AG09309 (cell line): ENCODE measurements around the gene TPGS1.

Experiments used
- DNase-seq: peaks from one replicate; pipeline ENCODE4 v3.0.0-alpha.2; 2010; ENCODE audit warnings: low read depth
- H3K4me3 ChIP-seq: 2 replicates; pipeline ENCODE4 v1.5.1; 2011; ENCODE audit warnings: mild to moderate bottlenecking, low read depth, low read length, moderate library complexity; ENCODE audit not compliant: control insufficient read depth
- TF ChIP-seq, protein P1 (sequence below): IDR thresholded peaks from 2 replicates; pipeline ENCODE4 v1.5.1; 2011; ENCODE audit warnings: mild to moderate bottlenecking, low read depth, low read length, inconsistent platforms; ENCODE audit not compliant: insufficient read depth, control insufficient read depth; ENCODE audit errors: missing control alignments

The TPGS1 gene

GRCh38 chr19:469833-470232, 37.5 kb upstream of the TPGS1 start:
- no peak overlapping the region for H3K4me3 ChIP-seq
- TF ChIP-seq, protein P1, sequence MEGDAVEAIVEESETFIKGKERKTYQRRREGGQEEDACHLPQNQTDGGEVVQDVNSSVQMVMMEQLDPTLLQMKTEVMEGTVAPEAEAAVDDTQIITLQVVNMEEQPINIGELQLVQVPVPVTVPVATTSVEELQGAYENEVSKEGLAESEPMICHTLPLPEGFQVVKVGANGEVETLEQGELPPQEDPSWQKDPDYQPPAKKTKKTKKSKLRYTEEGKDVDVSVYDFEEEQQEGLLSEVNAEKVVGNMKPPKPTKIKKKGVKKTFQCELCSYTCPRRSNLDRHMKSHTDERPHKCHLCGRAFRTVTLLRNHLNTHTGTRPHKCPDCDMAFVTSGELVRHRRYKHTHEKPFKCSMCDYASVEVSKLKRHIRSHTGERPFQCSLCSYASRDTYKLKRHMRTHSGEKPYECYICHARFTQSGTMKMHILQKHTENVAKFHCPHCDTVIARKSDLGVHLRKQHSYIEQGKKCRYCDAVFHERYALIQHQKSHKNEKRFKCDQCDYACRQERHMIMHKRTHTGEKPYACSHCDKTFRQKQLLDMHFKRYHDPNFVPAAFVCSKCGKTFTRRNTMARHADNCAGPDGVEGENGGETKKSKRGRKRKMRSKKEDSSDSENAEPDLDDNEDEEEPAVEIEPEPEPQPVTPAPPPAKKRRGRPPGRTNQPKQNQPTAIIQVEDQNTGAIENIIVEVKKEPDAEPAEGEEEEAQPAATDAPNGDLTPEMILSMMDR, result no peak
- DNase-seq, result no peak

- TF ChIP-seq, protein P1, result no peak
- no peak overlapping the region for H3K4me3 ChIP-seq
- no peak for DNase-seq
Observed at GRCh38 chr19:470701-471100, 36.6 kb upstream of the TPGS1 start.

GRCh38 chr19:472005-472858, 35.1 kb upstream of the TPGS1 start:
- TF ChIP-seq, protein P1, result no peak
- no peak for DNase-seq
- no peak overlapping the region for H3K4me3 ChIP-seq

GRCh38 chr19:474126-475078, 32.9 kb upstream of the TPGS1 start:
- no peak overlapping the region for H3K4me3 ChIP-seq
- DNase-seq, result no peak
- TF ChIP-seq, protein P1, result no peak

DNA sequence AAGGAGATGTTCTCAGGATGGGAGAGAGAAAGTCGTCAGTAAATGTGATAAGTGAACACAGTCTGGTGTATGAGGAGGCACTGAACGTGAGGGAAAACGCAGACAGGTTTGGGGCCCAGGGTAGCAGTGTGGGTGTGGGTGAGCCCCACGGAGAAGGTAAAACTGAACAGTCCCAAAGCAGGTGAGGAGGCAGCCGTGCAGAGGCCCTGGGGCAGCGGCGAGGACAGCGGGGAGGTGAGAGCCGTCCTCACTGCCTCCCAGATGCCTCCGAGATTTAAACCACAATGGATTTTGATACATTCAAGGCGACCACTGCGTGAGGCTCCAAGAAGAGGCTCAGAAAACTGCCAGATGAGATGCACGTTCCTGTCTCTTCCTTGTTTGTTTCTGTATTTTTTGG, 31.9 kb upstream of the TPGS1 start:
- TF ChIP-seq, protein P1, result no peak
- H3K4me3 ChIP-seq, result no peak overlapping the region
- no peak for DNase-seq

- TF ChIP-seq, protein P1, result no peak
- no peak for DNase-seq
- no peak overlapping the region for H3K4me3 ChIP-seq
Observed at GRCh38 chr19:478236-478903, 28.9 kb upstream of the TPGS1 start.
